Testis (tissue), 3 donors: Measurements from ENCODE around the gene ATPAF2. TPM values are rescaled to one million over a fixed set of nuclear protein-coding genes. Genes with fewer than 3 reads are reported as not detected.

Source experiments
- DNase-seq: peaks from one replicate; pipeline ENCODE4 v3.0.0-alpha.2; 2019
- H3K27ac ChIP-seq, 2 donors: fragments of 200-600 bp; sonication (generic); one replicate each; pipeline ENCODE4 v1.5.1; 2019
- H3K27me3 ChIP-seq: fragments of 200-600 bp; sonication (generic); one replicate; pipeline ENCODE4 v1.5.1; 2019
- H3K36me3 ChIP-seq: fragments of 200-600 bp; sonication (generic); one replicate; pipeline ENCODE4 v1.5.1; 2017; ENCODE audit warnings: low read depth; ENCODE audit errors: missing control alignments
- H3K4me1 ChIP-seq: fragments of 200-600 bp; sonication (generic); one replicate; pipeline ENCODE4 v1.5.1; 2019
- H3K4me3 ChIP-seq, 2 donors: fragments of 200-600 bp; sonication (generic); one replicate each; pipeline ENCODE4 v1.5.1; 2017 to 2019
- H3K9me3 ChIP-seq: fragments of 200-600 bp; sonication (generic); one replicate; pipeline ENCODE4 v1.5.1; 2017
- CTCF ChIP-seq, 3 experiments: fragments of 450-650 bp in 2 of 3; fragments of 200-600 bp in 1 of 3; sonication (generic) in 1 of 3; IDR thresholded peaks; one replicate each; pipeline ENCODE4 v1.5.1; 2016 to 2019; ENCODE audit warnings: antibody characterized with exemption in 3 of 3, mild to moderate bottlenecking in 2 of 3, moderate library complexity in 1 of 3
- POLR2A ChIP-seq: fragments of 450-650 bp; IDR thresholded peaks from one replicate; pipeline ENCODE4 v1.6.1; 2017; ENCODE audit warnings: antibody characterized with exemption, mild to moderate bottlenecking, moderate library complexity
- WGBS, 2 donors: methylation state at CpG; one replicate each; pipeline ENCODE4 v1.1.5; 2018; 5-methylcytosine and 5-hydroxymethylcytosine counted together
- intact Hi-C: fragments of 100-400 bp; cut with DNase I; formaldehyde crosslinking; loops from one replicate; pipeline ENCODE4 v1.15.1; 2023; ENCODE audit warnings: low total_unique reads
- polyA plus RNA-seq: library from polyadenylated mRNA; stranded (reverse); fragments of 350-450 nt; fragmentation: Illumina TruSeq; extraction: RNeasy Lipid Tissue Mini Kit (QIAGEN cat#74804); gene quantifications from one replicate; pipeline ENCODE4 v1.2.3, GENCODE V29; 2014; ENCODE audit warnings: low read depth, low replicate concordance; ENCODE audit not compliant: insufficient read depth
- total RNA-seq, 2 donors: library from RNA; depleted of rRNA; stranded (reverse); fragments of >200 nt; gene quantifications; one replicate each; pipeline ENCODE4 v1.2.3, GENCODE V29; 2016

Gene ATPAF2
- total and polyA plus RNA-seq, 3 donors from 2014 or later: 42.6 to 63.3 (median 59.9) TPM

GRCh38 chr17:18055597-18055996 is 16.6 kb upstream of the ATPAF2 start:
- Histone ChIP-seq H3K27me3 (no peaks in the 10 kb centered on the region), H3K27ac (no peak overlapping the region), H3K4me3 (no peak overlapping the region), H3K9me3 (no peaks in the 10 kb centered on the region), H3K36me3 (no peaks in the 10 kb centered on the region), H3K4me1 (no peaks in the 10 kb centered on the region)
- no peak for DNase-seq
- WGBS, 2 donors: 91 to 94% methylated on average over 6 of the region's 6 CpGs
- TF ChIP-seq POLR2A (no peak), CTCF (IDR thresholded peaks at IDR 0.05) (no peak)
- intact Hi-C loops: no loop called here

GRCh38 chr17:18045691-18046350 is 6.9 kb upstream of the ATPAF2 start:
- no peak overlapping the region for H3K27ac ChIP-seq
- H3K4me3 ChIP-seq: no peak overlapping the region
- TF ChIP-seq CTCF (IDR thresholded peaks at IDR 0.05) (no peak), POLR2A (no peak)
- H3K9me3 ChIP-seq: no peaks in the 10 kb centered on the region
- H3K27me3 ChIP-seq: no peaks in the 10 kb centered on the region
- peaks cover 3% of the 10 kb centered on the region for H3K4me1 ChIP-seq
- intact Hi-C loops: no loop called here
- 88 to 90% methylated on average over 3 of the region's 3 CpGs for WGBS, 2 donors
- DNase-seq: no peak
- H3K36me3 ChIP-seq: no peaks in the 10 kb centered on the region

GRCh38 chr17:18044609-18045008 is 5.6 kb upstream of the ATPAF2 start:
- no peak for DNase-seq
- 42 to 80% methylated on average over 3 of the region's 3 CpGs for WGBS, 2 donors
- Histone ChIP-seq H3K27me3 (no peaks in the 10 kb centered on the region), H3K9me3 (no peaks in the 10 kb centered on the region), H3K36me3 (no peaks in the 10 kb centered on the region), H3K4me3 (no peak overlapping the region), H3K27ac (no peak overlapping the region), H3K4me1 (peaks cover 12% of the 10 kb centered on the region)
- no peak for TF ChIP-seq POLR2A
- TF ChIP-seq CTCF (IDR thresholded peaks at IDR 0.05): no peak
- intact Hi-C loops: no loop called here

- WGBS, 2 donors: 50 to 72% methylated on average over 1 of the region's 1 CpG
- intact Hi-C loops: no loop called here
- Histone ChIP-seq H3K4me1 (peaks cover 13% of the 10 kb centered on the region), H3K27ac (no peak overlapping the region), H3K36me3 (no peaks in the 10 kb centered on the region), H3K4me3 (no peak overlapping the region), H3K27me3 (no peaks in the 10 kb centered on the region), H3K9me3 (no peaks in the 10 kb centered on the region)
- TF ChIP-seq CTCF (IDR thresholded peaks at IDR 0.05) (peak in 1 of 3 experiments; percentile 24), POLR2A (no peak)
- no peak for DNase-seq
Observed at GRCh38 chr17:18043491-18043890, 4.5 kb upstream of the ATPAF2 start.

GRCh38 chr17:18042983-18043382 is 4.0 kb upstream of the ATPAF2 start:
- Histone ChIP-seq H3K36me3 (no peaks in the 10 kb centered on the region), H3K4me3 (no peak overlapping the region), H3K27ac (no peak overlapping the region), H3K27me3 (no peaks in the 10 kb centered on the region), H3K4me1 (peaks cover 18% of the 10 kb centered on the region), H3K9me3 (no peaks in the 10 kb centered on the region)
- intact Hi-C loops: no loop called here
- DNase-seq: no peak
- TF ChIP-seq POLR2A: no peak
- no peak for TF ChIP-seq CTCF (IDR thresholded peaks at IDR 0.05)
- WGBS, 2 donors: 67 to 72% methylated on average over 8 of the region's 8 CpGs
